GM03348 (cell line): ENCODE results near the gene BPIFA3.

ENCODE experiments used
- DNase-seq: peaks from one replicate; pipeline ENCODE4 v3.0.0; 2012; ENCODE audit warnings: low spot score

Gene BPIFA3

GRCh38 chr20:33263784-33264183 is 46.6 kb downstream of the BPIFA3 start:
- no peak for DNase-seq

DNA sequence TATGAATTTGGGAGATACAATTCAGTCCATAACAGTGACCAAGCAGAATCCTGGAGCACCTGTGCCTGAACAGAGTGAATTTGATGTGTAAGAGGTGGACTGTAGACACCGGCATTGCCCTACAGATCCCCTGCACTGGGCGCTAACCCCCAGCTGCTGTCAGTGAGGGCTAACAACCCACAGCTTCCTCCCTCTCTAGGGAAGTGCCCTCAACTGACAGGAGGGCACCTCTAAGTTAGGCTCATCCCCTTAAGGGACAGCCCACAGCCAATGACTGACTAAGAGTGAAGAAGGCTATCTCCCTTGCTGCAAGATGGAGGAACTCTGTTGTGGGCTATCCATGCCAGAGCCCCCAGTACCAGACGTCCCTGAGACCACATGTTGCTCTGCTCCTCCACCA is 50.5 kb downstream of the BPIFA3 start:
- no peak for DNase-seq

DNA sequence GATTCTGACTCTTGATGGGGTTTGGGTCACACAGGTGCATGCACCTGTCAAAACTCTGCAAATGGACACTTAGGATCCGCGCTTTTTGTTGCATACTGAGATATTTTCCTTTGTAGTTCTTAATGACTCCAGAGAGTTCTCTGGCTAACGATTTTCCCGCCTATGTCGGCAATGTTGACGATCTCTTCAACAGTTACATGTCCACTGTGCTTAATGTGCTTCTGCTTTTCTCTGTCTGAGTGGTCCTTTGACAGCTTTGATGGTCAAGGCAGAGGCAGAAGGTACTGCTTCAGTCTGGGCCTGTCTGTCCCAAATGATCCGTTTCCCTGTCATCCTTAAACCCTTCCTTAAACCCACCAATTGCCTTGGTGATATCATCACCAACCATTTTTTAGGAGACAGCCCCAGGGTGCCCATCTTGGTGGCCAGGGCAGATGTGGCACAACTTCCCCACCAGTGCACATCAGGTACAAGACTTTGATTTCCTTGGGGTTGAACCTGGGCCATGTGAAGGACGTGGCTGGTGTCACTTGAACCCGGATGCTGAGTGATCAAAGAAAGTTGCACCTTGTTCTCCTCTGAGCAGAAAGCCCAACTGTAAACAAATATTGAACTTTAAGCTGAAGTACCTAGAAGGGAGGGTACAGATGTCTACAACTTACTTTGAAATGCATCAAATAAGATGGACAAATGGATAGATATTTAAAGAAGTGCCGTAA is 55.2 kb downstream of the BPIFA3 start:
- no peak for DNase-seq

DNA sequence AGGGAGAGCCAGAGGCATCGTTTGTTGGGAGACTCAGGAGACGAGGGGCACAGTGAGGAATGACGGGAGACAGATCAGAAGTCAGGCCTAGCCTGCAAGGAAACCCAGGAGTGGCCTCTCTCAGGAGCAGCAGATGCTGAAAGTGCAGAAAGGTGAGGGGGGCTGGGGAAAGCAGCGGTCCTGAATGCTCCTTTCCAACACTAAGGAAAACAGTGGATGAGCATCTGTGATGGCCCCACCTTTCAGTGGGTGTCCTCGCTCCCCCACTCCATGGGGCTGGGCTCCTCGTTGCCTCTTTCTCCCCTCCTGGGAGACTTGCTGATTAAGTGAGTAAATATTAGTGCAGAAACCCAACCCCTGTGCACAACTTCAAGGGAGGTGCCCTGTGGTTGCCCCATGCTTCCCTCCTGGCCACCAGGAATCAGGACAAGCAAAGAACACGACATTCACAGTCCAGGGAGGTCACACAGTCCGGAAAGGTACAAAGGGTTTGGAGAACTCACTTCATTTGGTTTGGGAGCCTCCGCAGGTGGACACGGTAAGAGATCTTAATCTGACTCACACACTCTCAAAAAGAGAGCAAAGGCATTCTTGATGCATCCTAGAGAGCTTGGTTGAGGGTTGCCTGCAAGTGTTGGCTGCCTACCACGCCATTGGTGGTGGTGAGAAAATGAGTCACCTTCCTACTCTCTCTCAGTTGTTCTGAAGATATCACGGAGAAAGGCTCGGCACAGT is 56.1 kb downstream of the BPIFA3 start:
- no peak for DNase-seq

DNA sequence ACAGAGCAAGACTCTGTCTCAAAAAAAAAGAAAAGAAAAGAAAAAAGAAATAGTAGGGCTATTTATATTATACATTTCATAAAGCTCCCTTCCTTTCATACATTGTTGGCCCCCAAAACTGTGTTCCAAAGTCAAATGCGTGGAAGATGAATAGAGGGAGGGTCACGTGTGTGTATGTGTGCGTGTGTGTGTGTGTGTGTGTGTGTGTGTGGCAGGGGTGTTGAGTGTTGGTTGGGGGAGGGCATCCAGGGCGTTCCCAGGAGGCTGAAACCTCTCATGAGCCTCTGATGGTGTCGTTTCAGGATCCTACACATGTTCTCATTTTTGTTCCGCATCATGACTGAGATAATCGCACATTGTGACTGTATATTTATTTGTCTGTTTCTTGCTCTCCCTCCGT is 58.1 kb downstream of the BPIFA3 start:
- DNase-seq, result no peak

DNA sequence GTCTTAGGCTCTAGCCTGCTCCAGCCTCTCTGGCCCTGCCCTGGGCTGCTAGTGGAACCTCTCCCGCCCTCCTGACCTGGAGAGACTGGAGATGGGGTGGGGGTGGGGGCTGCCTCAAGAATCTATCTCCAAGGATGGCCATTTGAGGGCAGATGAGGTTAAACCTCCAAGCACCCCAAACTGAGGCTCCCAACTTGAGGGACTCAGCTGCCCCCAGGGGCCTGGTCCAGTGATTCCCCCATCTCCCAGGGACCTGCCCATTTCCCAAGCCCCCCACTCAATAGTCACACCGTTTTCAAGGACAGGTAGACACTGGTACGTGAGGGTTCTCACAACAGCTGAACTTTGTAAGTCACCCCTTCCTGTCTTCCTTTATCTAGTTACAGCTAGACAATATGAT is 58.7 kb downstream of the BPIFA3 start:
- DNase-seq, result no peak

- no peak for DNase-seq
Measured at GRCh38 chr20:33276303-33277113, 59.4 kb downstream of the BPIFA3 start.
